Keratinocyte (primary cell): ENCODE results near the gene NDUFC2. TPM values are rescaled to one million over a fixed set of nuclear protein-coding genes. Genes with fewer than 3 reads are reported as not detected.
"Not testable (repeated sequence)": the region's sequence is repeated elsewhere in the genome, so short reads cannot be mapped to it uniquely, and the experiment has no call there.

ENCODE experiments used
- DNase-seq: peaks from one replicate; pipeline ENCODE4 v3.0.0-alpha.2; 2011; ENCODE audit warnings: low read depth, missing footprints, low spot score
- FAIRE-seq: peaks from 2 replicates; lab custom pipeline; 2011; peaks lifted over from hg19 to GRCh38; lab: Jason Lieb, UNC
- H2AFZ ChIP-seq: 2 replicates; pipeline ENCODE4 v1.6.0; 2012; ENCODE audit warnings: low read length, control low read depth, inconsistent platforms; ENCODE audit not compliant: control insufficient read depth
- H3K27ac ChIP-seq: 2 replicates; pipeline ENCODE4 v1.5.1; 2011; ENCODE audit warnings: low read length; ENCODE audit not compliant: control insufficient read depth, insufficient read depth
- H3K27me3 ChIP-seq: 3 replicates; pipeline ENCODE4 v1.6.0; 2011; ENCODE audit warnings: low read length; ENCODE audit not compliant: control insufficient read depth, insufficient read depth; ENCODE audit errors: extremely low read depth
- H3K36me3 ChIP-seq, 2 experiments: 2 replicates in 1 of 2; 3 replicates in 1 of 2; pipeline ENCODE4 v1.5.1; 2011; ENCODE audit warnings: low read length in 2 of 2, mild to moderate bottlenecking in 1 of 2; ENCODE audit not compliant: control insufficient read depth in 2 of 2, insufficient read depth in 2 of 2; ENCODE audit errors: extremely low read depth in 1 of 2
- H3K4me1 ChIP-seq: 3 replicates; pipeline ENCODE4 v1.5.1; 2011; ENCODE audit warnings: low read length; ENCODE audit not compliant: control insufficient read depth, insufficient read depth; ENCODE audit errors: extremely low read depth
- H3K4me2 ChIP-seq: 3 replicates; pipeline ENCODE4 v1.6.0; 2011; ENCODE audit warnings: low read depth, low read length; ENCODE audit not compliant: control insufficient read depth, insufficient read depth; ENCODE audit errors: extremely low read depth
- H3K4me3 ChIP-seq, 3 experiments: fragments of 200-600 bp in 1 of 3; sonication (generic) in 1 of 3; 2 replicates in 2 of 3; 3 replicates in 1 of 3; pipeline ENCODE4 v1.5.1; 2011 to 2016; ENCODE audit warnings: low read length in 3 of 3, mild to moderate bottlenecking in 3 of 3, control low read depth in 2 of 3, inconsistent platforms in 1 of 3, low read depth in 1 of 3, mixed read lengths in 1 of 3, mixed run types in 1 of 3, moderate library complexity in 1 of 3; ENCODE audit not compliant: control insufficient read depth in 2 of 3, insufficient read depth in 2 of 3; ENCODE audit errors: extremely low read depth in 1 of 3
- H3K79me2 ChIP-seq: 2 replicates; pipeline ENCODE4 v1.6.0; 2012; ENCODE audit warnings: low read length; ENCODE audit not compliant: control insufficient read depth, insufficient read depth
- H3K9ac ChIP-seq: 3 replicates; pipeline ENCODE4 v1.6.0; 2011; ENCODE audit warnings: low read length; ENCODE audit not compliant: control insufficient read depth, insufficient read depth; ENCODE audit errors: extremely low read depth
- H3K9me1 ChIP-seq: 3 replicates; pipeline ENCODE4 v1.6.0; 2011; ENCODE audit warnings: low read length; ENCODE audit not compliant: control insufficient read depth, insufficient read depth; ENCODE audit errors: extremely low read depth
- H3K9me3 ChIP-seq: 2 replicates; pipeline ENCODE4 v1.5.1; 2012; ENCODE audit warnings: low read depth, low read length; ENCODE audit not compliant: control insufficient read depth
- H4K20me1 ChIP-seq: 3 replicates; pipeline ENCODE4 v1.6.0; 2011; ENCODE audit warnings: low read length; ENCODE audit not compliant: control insufficient read depth, insufficient read depth; ENCODE audit errors: extremely low read depth
- EZH2 ChIP-seq: IDR thresholded peaks from one replicate; pipeline ENCODE4 v1.6.1; 2012; ENCODE audit warnings: inconsistent platforms, mild to moderate bottlenecking, low read length, moderate library complexity
- dilution Hi-C: fragments of 300-500 bp; cut with MboI; formaldehyde crosslinking; loops from one replicate; pipeline ENCODE4 v1.7.0; 2020; ENCODE audit warnings: low sequenced_read_pairs; ENCODE audit not compliant: extremely low pct_ligation_motif_present
- polyA plus RNA-seq, 5 experiments: library from polyadenylated mRNA; depleted of rRNA in 3 of 5; stranded (reverse) in 3 of 5; stranded (forward) in 1 of 5; unstranded in 1 of 5; fragments of >200 nt; gene quantifications; 1 replicate in 1 of 5; 2 replicates in 3 of 5; 3 replicates in 1 of 5; pipeline versions ENCODE4 v1.2.1 to v1.2.3, GENCODE V29; 2011 to 2012; ENCODE audit warnings: missing spikeins in 2 of 5, low read depth in 1 of 5, low replicate concordance in 1 of 5
- TF ChIP-seq, protein P1 (sequence below), 3 experiments: IDR thresholded peaks in 1 of 3; conservative IDR thresholded peaks in 1 of 3; optimal IDR thresholded peaks in 1 of 3; 2 replicates in 2 of 3; 3 replicates in 1 of 3; pipeline versions ENCODE3 to v1.5.1; 2011; ENCODE audit warnings: low read length in 3 of 3, mild to moderate bottlenecking in 3 of 3, moderate library complexity in 2 of 3, control low read depth in 1 of 3, inconsistent platforms in 1 of 3; ENCODE audit not compliant: insufficient read depth in 2 of 3; ENCODE audit errors: extremely low read depth in 1 of 3

NDUFC2 gene
- polyA plus RNA-seq, 1 donor (not counting 4 experiments of a cell fraction or from before 2014, with no cell fraction given): 150 TPM

DNA sequence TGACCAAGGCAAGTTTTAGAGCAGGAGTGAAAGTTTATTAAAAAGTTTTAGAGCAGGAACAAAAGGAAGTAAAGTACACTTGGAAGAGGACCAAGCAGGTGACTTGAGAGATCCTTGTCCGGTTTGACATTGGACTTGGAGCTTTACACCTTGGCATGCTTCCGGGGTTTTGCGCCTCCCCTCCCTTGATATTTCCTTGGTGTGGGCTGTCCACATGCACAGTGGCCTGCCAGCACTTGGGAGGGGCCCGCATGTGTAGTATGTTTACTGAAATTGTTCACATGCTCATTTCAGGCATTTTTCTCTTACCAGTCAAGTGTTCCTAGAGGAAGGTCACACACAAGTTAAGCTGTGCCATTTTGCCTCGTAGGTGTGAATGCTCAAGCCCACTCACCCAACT lies 35.0 kb downstream of the NDUFC2 start:
- Histone ChIP-seq H3K4me3 (no peak overlapping the region), H3K27ac (no peak overlapping the region), H2AFZ (no peak overlapping the region), H3K79me2 (no peaks in the 10 kb centered on the region), H3K4me2 (no peak overlapping the region), H3K9ac (no peak overlapping the region), H3K27me3 (no peaks in the 10 kb centered on the region), H3K9me3 (no peaks in the 10 kb centered on the region), H3K4me1 (peaks cover 23% of the 10 kb centered on the region), H3K9me1 (no peaks in the 10 kb centered on the region), H4K20me1 (no peaks in the 10 kb centered on the region), H3K36me3 (no peaks in the 10 kb centered on the region)
- FAIRE-seq (no peak), DNase-seq (no peak)
- TF ChIP-seq, protein P1, sequence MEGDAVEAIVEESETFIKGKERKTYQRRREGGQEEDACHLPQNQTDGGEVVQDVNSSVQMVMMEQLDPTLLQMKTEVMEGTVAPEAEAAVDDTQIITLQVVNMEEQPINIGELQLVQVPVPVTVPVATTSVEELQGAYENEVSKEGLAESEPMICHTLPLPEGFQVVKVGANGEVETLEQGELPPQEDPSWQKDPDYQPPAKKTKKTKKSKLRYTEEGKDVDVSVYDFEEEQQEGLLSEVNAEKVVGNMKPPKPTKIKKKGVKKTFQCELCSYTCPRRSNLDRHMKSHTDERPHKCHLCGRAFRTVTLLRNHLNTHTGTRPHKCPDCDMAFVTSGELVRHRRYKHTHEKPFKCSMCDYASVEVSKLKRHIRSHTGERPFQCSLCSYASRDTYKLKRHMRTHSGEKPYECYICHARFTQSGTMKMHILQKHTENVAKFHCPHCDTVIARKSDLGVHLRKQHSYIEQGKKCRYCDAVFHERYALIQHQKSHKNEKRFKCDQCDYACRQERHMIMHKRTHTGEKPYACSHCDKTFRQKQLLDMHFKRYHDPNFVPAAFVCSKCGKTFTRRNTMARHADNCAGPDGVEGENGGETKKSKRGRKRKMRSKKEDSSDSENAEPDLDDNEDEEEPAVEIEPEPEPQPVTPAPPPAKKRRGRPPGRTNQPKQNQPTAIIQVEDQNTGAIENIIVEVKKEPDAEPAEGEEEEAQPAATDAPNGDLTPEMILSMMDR (optimal IDR thresholded peaks at IDR 0.05 in 1 of 3, IDR thresholded peaks at IDR 0.05 in 1 of 3, conservative IDR thresholded peaks at IDR 0.05 in 1 of 3; ENCODE audit: extremely low read depth in 1 of 3, insufficient read depth in 2 of 3, low read length in 3 of 3): no peak
- TF ChIP-seq EZH2: no peak
- dilution Hi-C loops: no loop called here

GRCh38 chr11:78041843-78042440 lies 37.7 kb downstream of the NDUFC2 start:
- Histone ChIP-seq H3K9me3 (no peaks in the 10 kb centered on the region), H3K4me3 (no peak overlapping the region), H3K36me3 (no peaks in the 10 kb centered on the region), H3K4me2 (no peak overlapping the region), H3K27me3 (no peaks in the 10 kb centered on the region), H3K9me1 (no peaks in the 10 kb centered on the region), H3K79me2 (no peaks in the 10 kb centered on the region), H4K20me1 (no peaks in the 10 kb centered on the region), H2AFZ (no peak overlapping the region), H3K9ac (no peak overlapping the region), H3K4me1 (peaks cover 26% of the 10 kb centered on the region), H3K27ac (no peak overlapping the region)
- no peak for FAIRE-seq
- dilution Hi-C loops: no loop called here
- TF ChIP-seq EZH2: no peak
- TF ChIP-seq, protein P1 (optimal IDR thresholded peaks at IDR 0.05 in 1 of 3, IDR thresholded peaks at IDR 0.05 in 1 of 3, conservative IDR thresholded peaks at IDR 0.05 in 1 of 3; ENCODE audit: extremely low read depth in 1 of 3, insufficient read depth in 2 of 3, low read length in 3 of 3): no peak
- DNase-seq: no peak

DNA sequence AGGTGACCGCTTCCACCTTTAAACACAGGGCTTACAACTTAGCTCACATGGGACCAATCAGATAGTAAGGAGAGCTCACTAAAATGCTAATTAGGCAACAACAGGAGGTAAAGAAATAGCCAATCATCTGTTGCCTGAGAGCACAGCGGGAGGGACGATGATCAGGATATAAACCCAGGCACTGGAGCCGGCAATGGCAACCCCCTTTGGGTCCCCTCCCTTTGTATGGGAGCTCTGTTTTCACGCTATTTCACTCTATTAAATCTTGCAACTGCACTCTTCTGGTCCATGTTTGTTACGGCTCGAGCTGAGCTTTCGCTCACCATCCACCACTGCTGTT lies 38.3 kb downstream of the NDUFC2 start:
- H3K36me3 ChIP-seq, dilution Hi-C loops, H3K9me1 ChIP-seq, FAIRE-seq, DNase-seq, H4K20me1 ChIP-seq, H3K4me2 ChIP-seq, H2AFZ ChIP-seq, H3K9me3 ChIP-seq, H3K9ac ChIP-seq, H3K79me2 ChIP-seq, H3K27ac ChIP-seq, H3K27me3 ChIP-seq, H3K4me3 ChIP-seq: not testable (repeated sequence)
- peaks cover 24% of the 10 kb centered on the region for H3K4me1 ChIP-seq
